PC-3 (cell line): ENCODE data around the gene ACAD8. TPM values are rescaled to one million over a fixed set of nuclear protein-coding genes. Genes with fewer than 3 reads are reported as not detected.

Experiments used
- ATAC-seq: fragments of 200-7000 bp; cut with Tn5 transposase; 2 replicates; pipeline ENCODE4 v1.9.1; 2020; ENCODE audit warnings: mild to moderate bottlenecking, moderate library complexity
- Bru-seq: library from RNA; stranded (reverse); fragments of 400-500 nt; gene quantifications from one replicate; lab custom pipeline; 2021; lab: Mats Ljungman, UMichigan
- BruChase-seq, 2 experiments: library from RNA; stranded (reverse); fragments of 400-500 nt; gene quantifications; one replicate each; lab custom pipeline; 2021; lab: Mats Ljungman, UMichigan
- BruUV-seq: library from RNA; stranded (reverse); fragments of 400-500 nt; replicated peaks from 2 replicates; lab custom pipeline; 2021; lab: Mats Ljungman, UMichigan
- CTCF ChIA-PET: fragments of 300-600 bp; sonication (Branson Sonifier 250); formaldehyde crosslinking; loops from one replicate; lab custom pipeline; 2022; ENCODE audit warnings: antibody characterized with exemption; lab: Charles Lee
- POLR2A ChIA-PET: fragments of 300-600 bp; sonication (Branson Sonifier 250); formaldehyde crosslinking; loops from one replicate; lab custom pipeline; 2022; ENCODE audit warnings: antibody characterized with exemption; ENCODE audit not compliant: unreplicated experiment; lab: Charles Lee
- DNase-seq: peaks from one replicate; pipeline ENCODE4 v3.0.0-alpha.2; 2015
- H2AFZ ChIP-seq: fragments of 300-600 bp; sonication (generic); 2 replicates; pipeline ENCODE4 v1.6.0; 2016; ENCODE audit warnings: antibody characterized with exemption, low read length
- H3F3A ChIP-seq: fragments of 300-600 bp; sonication (generic); one replicate; pipeline ENCODE4 v1.6.0; 2017; ENCODE audit warnings: antibody characterized with exemption, low read length, control low read depth, mild to moderate bottlenecking; ENCODE audit not compliant: unreplicated experiment
- H3K27ac ChIP-seq: fragments of 300-600 bp; sonication (generic); 2 replicates; pipeline ENCODE4 v1.5.1; 2016; ENCODE audit warnings: mild to moderate bottlenecking, low read length
- H3K27me3 ChIP-seq: fragments of 300-600 bp; sonication (generic); 2 replicates; pipeline ENCODE4 v1.6.1; 2016; ENCODE audit warnings: low read length, mixed read lengths
- H3K36me3 ChIP-seq: fragments of 300-600 bp; sonication (generic); 2 replicates; pipeline ENCODE4 v1.6.1; 2016; ENCODE audit warnings: low read depth, mixed run types, low read length, mixed read lengths
- H3K4me1 ChIP-seq: fragments of 300-600 bp; sonication (generic); 2 replicates; pipeline ENCODE4 v1.5.1; 2016; ENCODE audit warnings: low read length; ENCODE audit not compliant: insufficient read depth
- H3K4me2 ChIP-seq: fragments of 300-600 bp; sonication (generic); 2 replicates; pipeline ENCODE4 v1.6.0; 2016; ENCODE audit warnings: low read length
- H3K4me3 ChIP-seq: fragments of 300-600 bp; sonication (generic); 2 replicates; pipeline ENCODE4 v1.5.1; 2016; ENCODE audit warnings: mild to moderate bottlenecking, low read length, mixed read lengths
- H3K79me2 ChIP-seq: fragments of 300-600 bp; sonication (generic); 2 replicates; pipeline ENCODE4 v1.6.1; 2017; ENCODE audit warnings: low read length, mixed read lengths
- H3K9ac ChIP-seq: fragments of 300-600 bp; sonication (generic); 2 replicates; pipeline ENCODE4 v1.6.0; 2016; ENCODE audit warnings: mild to moderate bottlenecking, low read length
- H3K9me2 ChIP-seq: fragments of 300-600 bp; sonication (generic); replicated peaks from 2 replicates; pipeline ENCODE4 v1.6.1; 2016; ENCODE audit warnings: mixed run types, low read length, mixed read lengths
- H3K9me3 ChIP-seq: fragments of 300-600 bp; sonication (generic); 2 replicates; pipeline ENCODE4 v1.6.1; 2016; ENCODE audit warnings: low read length, mixed read lengths
- H4K20me1 ChIP-seq: fragments of 300-600 bp; sonication (generic); 2 replicates; pipeline ENCODE4 v1.6.1; 2016; ENCODE audit warnings: low read length, mixed read lengths
- CTCF ChIP-seq: fragments of 300-600 bp; sonication (generic); conservative IDR thresholded peaks from 2 replicates; pipeline ENCODE4 v1.5.1; 2017; ENCODE audit warnings: antibody characterized with exemption, low read depth, mild to moderate bottlenecking, low read length
- EZH2 ChIP-seq: fragments of 300-600 bp; sonication (generic); IDR thresholded peaks from one replicate; pipeline ENCODE4 v1.6.1; 2017; ENCODE audit warnings: antibody characterized with exemption, mild to moderate bottlenecking, low read length; ENCODE audit not compliant: unreplicated experiment
- EZH2phosphoT487 ChIP-seq: fragments of 300-600 bp; sonication (generic); IDR thresholded peaks from 2 replicates; pipeline ENCODE4 v1.6.1; 2018; ENCODE audit warnings: mild to moderate bottlenecking, antibody characterized with exemption, low read length, borderline replicate concordance
- intact Hi-C: fragments of 100-400 bp; cut with micrococcal nuclease; formaldehyde crosslinking; loops from 2 replicates; pipeline ENCODE4 v1.9.0; 2023
- long read RNA-seq: library from polyadenylated mRNA; unstranded; transcript quantifications from one replicate; pipeline ENCODE4 v2.0.0, GENCODE V29; 2021; ENCODE audit not compliant: unreplicated experiment
- total RNA-seq: library from RNA; depleted of rRNA; stranded (reverse); fragments of >200 nt; gene quantifications from 2 replicates; pipeline ENCODE4 v1.2.3, GENCODE V29; 2014; rRNA removed

The ACAD8 gene
- 17.6 and 22.6 TPM in 2 replicates for total RNA-seq
- percentile 69 among the genes with signal in this experiment for Bru-seq, nascent RNA
- BruChase-seq, experiment 1, labeled RNA remaining after a 6-hour chase: percentile 85 among the genes with signal in this experiment
- BruChase-seq, experiment 2, labeled RNA remaining after a 2-hour chase: percentile 87 among the genes with signal in this experiment
- long read RNA-seq, transcript ACAD8-201 (11 exons, 2,249 nt): major isoform, 40 of 111 reads
- long read RNA-seq, transcript ACAD8-202 (8 exons, 1,797 nt): minor isoform, 11 of 111 reads
- long read RNA-seq, partial matches to known transcripts: 18 of 111 reads
- long read RNA-seq, other reads (novel, unspliced or antisense): 42 of 111 reads

GRCh38 chr11:134253188-134253993 lies at the start of gene ACAD8, which contains the start of gene THYN1:
Gene ACAD8, plus strand, starts transcription at chr11:134253568. Its CDS starts 33 bp downstream, at chr11:134253601.
Gene THYN1, minus strand, starts transcription at chr11:134253352. Its CDS starts 470 bp downstream, at chr11:134252882.
- no peaks in the 10 kb centered on the region for H4K20me1 ChIP-seq
- no peaks in the 10 kb centered on the region for H3K9me2 ChIP-seq
- peaks cover 8% of the 10 kb centered on the region; the same call in 1 of the 2 replicates for H3K36me3 ChIP-seq
- ChIA-PET CTCF (no interaction called here), POLR2A (no interaction called here)
- no peaks in the 10 kb centered on the region for H3F3A ChIP-seq
- DNase-seq (peak; percentile 98), ATAC-seq (peak; percentile 99)
- intact Hi-C loops: loop anchor here (1.0 kb wide), 2 partner anchors 13 to 29 kb away; partner anchors contain the start of gene VPS26B
- TF ChIP-seq EZH2 (no peak), EZH2phosphoT487 (no peak), CTCF (no peak)
- peaks cover 17% of the 10 kb centered on the region; the same call in 1 of the 2 replicates for H3K4me1 ChIP-seq
- no peaks in the 10 kb centered on the region for H3K27me3 ChIP-seq
- no peak within 1 kb of the TSS for H3K27ac ChIP-seq
- peak within 1 kb of the TSS; percentile 56 for H3K9ac ChIP-seq
- peak within 1 kb of the TSS; percentile 96 for H2AFZ ChIP-seq
- H3K9me3 ChIP-seq: no peaks in the 10 kb centered on the region
- H3K4me2 ChIP-seq: peak within 1 kb of the TSS; percentile 77
- no TSS peak for BruUV-seq
- peak within 1 kb of the TSS; percentile 82 for H3K4me3 ChIP-seq
- H3K79me2 ChIP-seq: peaks cover 24% of the 10 kb centered on the region

GRCh38 chr11:134205729-134206128 lies 47.6 kb upstream of the ACAD8 start:
- Histone ChIP-seq H3K4me3 (no peak overlapping the region), H3K36me3 (peaks cover 83% of the 10 kb centered on the region), H4K20me1 (no peaks in the 10 kb centered on the region), H3K9me2 (no peaks in the 10 kb centered on the region), H3K27ac (no peak overlapping the region), H3F3A (no peaks in the 10 kb centered on the region), H3K9me3 (no peaks in the 10 kb centered on the region), H2AFZ (no peak overlapping the region), H3K79me2 (peaks cover 2% of the 10 kb centered on the region), H3K27me3 (no peaks in the 10 kb centered on the region), H3K9ac (no peak overlapping the region), H3K4me1 (no peaks in the 10 kb centered on the region), H3K4me2 (no peak overlapping the region)
- DNase-seq (no peak), ATAC-seq (no peak)
- ChIA-PET CTCF (no interaction called here), POLR2A (no interaction called here)
- intact Hi-C loops: no loop called here
- no TSS peak for BruUV-seq
- TF ChIP-seq EZH2phosphoT487 (no peak), EZH2 (no peak), CTCF (no peak)
